Activated CD4-positive, alpha-beta T cell treated with anti-CD3 and anti-CD28 coated beads for 36 hours (primary cell): Measurements from ENCODE around the gene ANGPTL3. TPM values are rescaled to one million over a fixed set of nuclear protein-coding genes. Genes with fewer than 3 reads are reported as not detected.
"Not testable (repeated sequence)": the region's sequence is repeated elsewhere in the genome, so short reads cannot be mapped to it uniquely, and the experiment has no call there.

Source experiments
- ATAC-seq: fragments of 200-7000 bp; cut with Tn5 transposase; one replicate; pipeline ENCODE4 v1.10.0; 2021; ENCODE audit warnings: mild to moderate bottlenecking, moderate library complexity
- CTCF ChIA-PET: fragments of 350-600 bp; sonication (Branson Sonifier 250); formaldehyde crosslinking; loops from one replicate; lab custom pipeline; 2021; ENCODE audit warnings: antibody characterized with exemption; lab: Charles Lee
- POLR2A ChIA-PET: fragments of 350-600 bp; sonication (Branson Sonifier 250); formaldehyde crosslinking; loops from one replicate; lab custom pipeline; 2021; ENCODE audit warnings: antibody characterized with exemption, inconsistent platforms; lab: Charles Lee
- DNase-seq: peaks from one replicate; pipeline ENCODE4 v3.0.0-alpha.2; 2020
- H3K27ac Mint-ChIP-seq: one replicate; pipeline ENCODE4 v1.8.0; 2021; ENCODE audit warnings: mixed read lengths
- H3K27me3 Mint-ChIP-seq: one replicate; pipeline ENCODE4 v1.8.0; 2021; ENCODE audit warnings: mixed read lengths
- H3K36me3 Mint-ChIP-seq: one replicate; pipeline ENCODE4 v1.8.0; 2021; ENCODE audit warnings: low read depth, mixed read lengths
- H3K4me1 Mint-ChIP-seq: one replicate; pipeline ENCODE4 v1.8.0; 2021; ENCODE audit warnings: mixed read lengths
- H3K4me3 Mint-ChIP-seq: one replicate; pipeline ENCODE4 v1.8.0; 2021; ENCODE audit warnings: mild to moderate bottlenecking, moderate library complexity, mixed read lengths
- H3K9me3 Mint-ChIP-seq: one replicate; pipeline ENCODE4 v1.8.0; 2021; ENCODE audit warnings: low read depth, mixed read lengths
- intact Hi-C, 2 experiments: fragments of 100-400 bp; cut with DNase I in 1 of 2; cut with micrococcal nuclease in 1 of 2; formaldehyde crosslinking; loops; one replicate each; pipeline versions ENCODE4 v1.14.2 to v1.15.1; 2022 to 2024; cut with DNase I, micrococcal nuclease
- total RNA-seq, 2 experiments: library from RNA; stranded (reverse); gene quantifications; one replicate each; pipeline ENCODE4 v1.2.3, GENCODE V29; 2021

ANGPTL3 gene
- not detected for total RNA-seq

- H3K9me3 Mint-ChIP-seq: no peaks in the 10 kb centered on the region
- H3K27ac Mint-ChIP-seq: no peak within 1 kb of the TSS
- no peak within 1 kb of the TSS for H3K4me3 Mint-ChIP-seq
- DNase-seq (no peak), ATAC-seq (no peak)
- no peaks in the 10 kb centered on the region for H3K27me3 Mint-ChIP-seq
- H3K36me3 Mint-ChIP-seq: no peaks in the 10 kb centered on the region
- ChIA-PET POLR2A (no interaction called here), CTCF (interaction anchor here (1.0 kb wide), 1 partner anchor 12 kb away, joined by 3 read pairs; no protein-coding TSS in a partner anchor)
- intact Hi-C loops: no loop called here
- H3K4me1 Mint-ChIP-seq: peaks cover 4% of the 10 kb centered on the region
Observed at GRCh38 chr1:62597281-62597680, at the start of gene ANGPTL3. TSS of gene ANGPTL3 (plus strand) at chr1:62597520. CDS start at chr1:62597567, 47 bp downstream.

GRCh38 chr1:62561306-62561705 lies 36.0 kb upstream of the ANGPTL3 start:
- no peak overlapping the region for H3K27ac Mint-ChIP-seq

GRCh38 chr1:62567182-62567581 lies 30.1 kb upstream of the ANGPTL3 start:
- POLR2A ChIA-PET, ATAC-seq, H3K4me1 Mint-ChIP-seq, H3K4me3 Mint-ChIP-seq, CTCF ChIA-PET, intact Hi-C loops, DNase-seq, H3K27me3 Mint-ChIP-seq, H3K27ac Mint-ChIP-seq: not testable (repeated sequence)
- Mint-ChIP-seq H3K36me3 (peaks cover 23% of the 10 kb centered on the region), H3K9me3 (peaks cover 12% of the 10 kb centered on the region)

More at GRCh38 chr1:62561306-62561705, 36.0 kb upstream of the ANGPTL3 start:
- ChIA-PET CTCF (no interaction called here), POLR2A (no interaction called here)
- DNase-seq (no peak), ATAC-seq (no peak)
- no peaks in the 10 kb centered on the region for H3K27me3 Mint-ChIP-seq
- no peaks in the 10 kb centered on the region for H3K4me1 Mint-ChIP-seq
- no peak overlapping the region for H3K4me3 Mint-ChIP-seq
- peaks cover 2% of the 10 kb centered on the region for H3K36me3 Mint-ChIP-seq
- intact Hi-C loops: no loop called here
- H3K9me3 Mint-ChIP-seq: no peaks in the 10 kb centered on the region

GRCh38 chr1:62567926-62568325 lies 29.4 kb upstream of the ANGPTL3 start:
- H3K4me3 Mint-ChIP-seq, ATAC-seq, H3K27ac Mint-ChIP-seq, CTCF ChIA-PET, DNase-seq, POLR2A ChIA-PET, H3K27me3 Mint-ChIP-seq, H3K4me1 Mint-ChIP-seq, intact Hi-C loops: not testable (repeated sequence)
- Mint-ChIP-seq H3K36me3 (peaks cover 26% of the 10 kb centered on the region), H3K9me3 (peaks cover 12% of the 10 kb centered on the region)

GRCh38 chr1:62571517-62571916 lies 25.8 kb upstream of the ANGPTL3 start:
- POLR2A ChIA-PET, H3K4me3 Mint-ChIP-seq, intact Hi-C loops, DNase-seq, H3K27me3 Mint-ChIP-seq, ATAC-seq, H3K27ac Mint-ChIP-seq, H3K4me1 Mint-ChIP-seq, CTCF ChIA-PET: not testable (repeated sequence)
- Mint-ChIP-seq H3K36me3 (peaks cover 33% of the 10 kb centered on the region), H3K9me3 (peaks cover 12% of the 10 kb centered on the region)

- intact Hi-C loops: no loop called here
- CTCF ChIA-PET: no interaction called here
- DNase-seq: no peak
- POLR2A ChIA-PET: no interaction called here
- no peaks in the 10 kb centered on the region for H3K27me3 Mint-ChIP-seq
- peaks cover 28% of the 10 kb centered on the region for H3K36me3 Mint-ChIP-seq
- ATAC-seq: no peak
- peaks cover 12% of the 10 kb centered on the region for H3K9me3 Mint-ChIP-seq
- no peak overlapping the region for H3K27ac Mint-ChIP-seq
- no peaks in the 10 kb centered on the region for H3K4me1 Mint-ChIP-seq
- H3K4me3 Mint-ChIP-seq: no peak overlapping the region
Observed at GRCh38 chr1:62572476-62572875, 24.8 kb upstream of the ANGPTL3 start.

- no peak overlapping the region for H3K4me3 Mint-ChIP-seq
- POLR2A ChIA-PET: no interaction called here
- H3K27ac Mint-ChIP-seq: no peak overlapping the region
- intact Hi-C loops: no loop called here
- no peaks in the 10 kb centered on the region for H3K4me1 Mint-ChIP-seq
- ATAC-seq (no peak), DNase-seq (no peak)
- peaks cover 8% of the 10 kb centered on the region for H3K9me3 Mint-ChIP-seq
- CTCF ChIA-PET: no interaction called here
- no peaks in the 10 kb centered on the region for H3K27me3 Mint-ChIP-seq
- peaks cover 22% of the 10 kb centered on the region for H3K36me3 Mint-ChIP-seq
Observed at GRCh38 chr1:62573675-62574074, 23.6 kb upstream of the ANGPTL3 start.

GRCh38 chr1:62585469-62586155 lies 11.7 kb upstream of the ANGPTL3 start:
- Mint-ChIP-seq H3K4me1 (no peaks in the 10 kb centered on the region), H3K27ac (no peak overlapping the region), H3K27me3 (no peaks in the 10 kb centered on the region), H3K36me3 (peaks cover 5% of the 10 kb centered on the region), H3K4me3 (no peak overlapping the region), H3K9me3 (no peaks in the 10 kb centered on the region)
- intact Hi-C loops: no loop called here
- ChIA-PET POLR2A (no interaction called here), CTCF (interaction anchor here (1.1 kb wide), 1 partner anchor 11 kb away, joined by 3 read pairs; the partner anchor contains the start of gene ANGPTL3)
- ATAC-seq (no peak), DNase-seq (no peak)

GRCh38 chr1:62588000-62588399 lies 9.3 kb upstream of the ANGPTL3 start:
- H3K36me3 Mint-ChIP-seq: peaks cover 4% of the 10 kb centered on the region
- no peaks in the 10 kb centered on the region for H3K4me1 Mint-ChIP-seq
- intact Hi-C loops: no loop called here
- H3K27ac Mint-ChIP-seq: no peak overlapping the region
- no peak for DNase-seq
- H3K4me3 Mint-ChIP-seq: no peak overlapping the region
- ATAC-seq: no peak
- H3K9me3 Mint-ChIP-seq: no peaks in the 10 kb centered on the region
- ChIA-PET CTCF (no interaction called here), POLR2A (no interaction called here)
- H3K27me3 Mint-ChIP-seq: no peaks in the 10 kb centered on the region

- DNase-seq (no peak), ATAC-seq (no peak)
- intact Hi-C loops: no loop called here
- Mint-ChIP-seq H3K4me3 (no peak overlapping the region), H3K9me3 (no peaks in the 10 kb centered on the region), H3K27me3 (no peaks in the 10 kb centered on the region), H3K4me1 (no peaks in the 10 kb centered on the region), H3K27ac (no peak overlapping the region), H3K36me3 (peaks cover 4% of the 10 kb centered on the region)
- POLR2A ChIA-PET: no interaction called here
- CTCF ChIA-PET: no interaction called here
Observed at GRCh38 chr1:62589321-62589720, 8.0 kb upstream of the ANGPTL3 start.

GRCh38 chr1:62590255-62590969 lies 6.9 kb upstream of the ANGPTL3 start:
- ATAC-seq (no peak), DNase-seq (no peak)
- intact Hi-C loops: no loop called here
- H3K36me3 Mint-ChIP-seq: peaks cover 4% of the 10 kb centered on the region
- no peak overlapping the region for H3K27ac Mint-ChIP-seq
- ChIA-PET POLR2A (no interaction called here), CTCF (no interaction called here)
- H3K27me3 Mint-ChIP-seq: no peaks in the 10 kb centered on the region
- H3K4me3 Mint-ChIP-seq: no peak overlapping the region
- H3K9me3 Mint-ChIP-seq: no peaks in the 10 kb centered on the region
- no peaks in the 10 kb centered on the region for H3K4me1 Mint-ChIP-seq

GRCh38 chr1:62590970-62591368 lies 6.4 kb upstream of the ANGPTL3 start:
- POLR2A ChIA-PET: no interaction called here

More at GRCh38 chr1:62590970-62591368, 6.4 kb upstream of the ANGPTL3 start:
- Mint-ChIP-seq H3K9me3 (no peaks in the 10 kb centered on the region), H3K27me3 (no peaks in the 10 kb centered on the region), H3K27ac (no peak overlapping the region), H3K36me3 (peaks cover 4% of the 10 kb centered on the region), H3K4me1 (no peaks in the 10 kb centered on the region), H3K4me3 (no peak overlapping the region)
- no peak for DNase-seq
- intact Hi-C loops: no loop called here
- CTCF ChIA-PET: no interaction called here
- ATAC-seq: no peak
